HTR-8/SVneo (cell line): ENCODE data around the gene SHOC2.
"Not testable (repeated sequence)": the region's sequence is repeated elsewhere in the genome, so short reads cannot be mapped to it uniquely, and the experiment has no call there.

Source experiments
- DNase-seq: peaks from one replicate; pipeline ENCODE4 v3.0.0; 2011; ENCODE audit warnings: low spot score, mixed read lengths; ENCODE audit not compliant: insufficient read length
- FAIRE-seq: peaks from 2 replicates; lab custom pipeline; 2011; peaks lifted over from hg19 to GRCh38; lab: Jason Lieb, UNC

Gene SHOC2

DNA sequence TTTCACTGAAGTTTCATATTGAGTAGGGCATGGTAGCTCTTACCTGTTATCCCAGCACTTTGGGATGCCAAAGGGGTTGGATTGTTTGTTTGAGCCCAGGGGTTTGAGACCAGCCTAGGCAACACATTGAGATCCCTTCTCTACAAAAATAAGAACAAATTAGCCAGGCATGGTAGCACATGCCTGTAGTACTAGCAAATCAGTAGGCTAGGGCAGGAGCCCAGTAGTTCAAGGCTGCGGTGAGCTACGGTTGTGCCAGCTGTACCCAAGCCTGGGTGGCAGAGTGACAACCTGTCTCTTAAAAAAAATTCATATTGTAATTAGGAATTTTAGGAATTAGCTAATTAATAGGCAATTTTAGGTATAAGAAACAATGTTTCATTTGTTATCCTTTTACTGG, 18.4 kb upstream of the SHOC2 start:
- no peak for DNase-seq
- no peak for FAIRE-seq

DNA sequence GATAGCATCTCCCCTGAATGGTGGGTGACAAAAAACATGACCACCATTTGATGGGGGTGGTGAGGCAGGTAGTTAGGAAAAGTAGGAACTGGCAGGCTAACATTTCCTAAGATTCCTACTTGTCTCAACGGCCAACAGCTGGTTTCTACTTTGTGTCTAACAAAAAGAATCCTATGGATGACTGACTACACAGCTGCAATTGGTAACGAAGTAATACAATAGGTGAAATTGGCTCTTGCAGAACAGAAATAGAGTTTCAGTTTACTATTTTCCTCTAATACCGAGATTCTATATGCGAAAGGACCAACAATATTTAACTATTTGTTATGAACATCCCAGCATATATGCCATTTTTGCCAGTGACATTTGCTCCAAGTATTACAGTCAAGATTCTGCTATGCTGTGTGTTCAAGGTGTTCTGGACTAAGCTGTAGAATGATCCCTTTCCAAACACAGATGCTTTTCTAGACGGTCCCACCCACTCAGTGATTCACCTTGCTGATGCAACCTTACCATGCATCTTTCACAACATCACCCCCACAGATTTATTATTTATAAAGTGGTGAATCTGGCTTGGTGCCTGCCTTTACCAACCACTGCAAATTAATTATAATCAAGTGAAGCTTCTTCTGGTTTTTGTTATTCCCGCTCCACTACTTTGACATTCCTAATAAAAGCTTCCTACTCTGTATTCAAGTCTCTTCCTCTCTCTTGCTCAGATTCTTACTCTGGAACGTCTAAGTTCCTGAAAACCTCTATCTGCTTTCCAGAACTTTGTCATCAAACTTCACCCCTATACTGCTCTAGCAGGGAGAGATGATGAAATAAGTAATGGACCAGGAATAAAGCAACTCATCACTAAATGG, 17.2 kb upstream of the SHOC2 start:
- no peak for DNase-seq
- no peak for FAIRE-seq

DNA sequence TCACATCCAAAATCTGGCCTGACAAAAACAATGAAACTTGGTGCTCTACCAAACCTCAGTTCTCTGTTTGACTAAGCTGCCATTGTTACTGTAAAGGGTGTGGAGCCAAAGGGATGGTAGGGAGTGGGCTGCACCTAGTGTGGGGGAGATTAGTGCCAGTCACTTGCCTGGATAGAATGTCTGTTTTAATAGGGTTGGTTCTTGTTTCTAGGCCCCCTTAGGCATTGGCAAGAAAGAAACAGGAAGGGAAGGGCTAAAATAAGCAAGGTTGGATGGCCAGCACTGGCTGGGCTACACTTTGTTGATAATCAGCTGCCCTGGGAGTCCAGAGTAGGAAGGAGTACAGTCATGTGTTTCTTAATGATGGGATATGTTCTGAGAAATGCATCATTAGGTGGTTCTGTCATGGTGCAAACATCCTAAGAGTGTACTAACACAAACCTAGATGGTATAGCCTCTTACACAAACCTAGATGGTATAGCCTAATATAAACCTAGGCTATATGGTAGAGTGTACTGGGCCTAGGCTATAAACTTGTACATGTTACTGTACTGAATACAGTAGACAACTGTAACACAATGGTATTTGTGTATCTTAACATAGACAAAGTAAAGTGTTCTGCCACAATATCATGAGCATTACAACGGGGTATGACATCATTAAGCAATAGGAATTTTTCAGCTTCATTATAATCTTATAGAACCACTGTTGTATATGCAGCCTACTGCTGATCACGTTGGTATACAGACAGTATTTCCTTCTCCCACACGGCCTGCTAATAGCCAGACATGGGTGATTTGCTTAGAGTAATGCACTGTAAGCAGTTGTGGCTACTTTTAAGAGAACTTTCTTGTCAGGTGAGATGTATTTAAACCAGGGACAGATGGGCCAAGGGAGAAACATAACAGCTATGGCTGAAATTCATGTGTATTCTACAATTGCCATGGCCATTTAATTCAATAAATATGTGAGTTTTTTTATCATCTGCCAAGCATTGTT, 15.8 kb upstream of the SHOC2 start:
- DNase-seq (no peak), FAIRE-seq (no peak)

DNA sequence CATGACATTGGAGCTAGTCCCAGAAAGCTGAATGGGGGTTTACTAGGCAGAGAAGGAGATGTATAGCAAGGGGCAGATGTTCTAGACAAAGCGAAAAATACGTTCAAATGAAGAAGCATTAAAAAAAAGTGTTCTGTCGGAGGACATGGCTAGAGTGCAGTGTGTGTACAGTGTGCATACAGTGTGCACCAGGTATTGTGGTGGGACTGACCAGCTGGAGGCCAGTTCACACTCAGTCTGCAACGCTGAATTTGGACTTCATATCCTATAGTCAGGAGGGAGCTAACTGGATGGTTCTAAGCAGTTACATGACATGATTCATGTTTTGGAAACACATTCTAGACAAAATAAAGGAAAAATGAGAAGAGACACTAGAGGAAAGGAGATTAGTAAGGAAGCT, 9.3 kb upstream of the SHOC2 start:
- DNase-seq: no peak
- no peak for FAIRE-seq

DNA sequence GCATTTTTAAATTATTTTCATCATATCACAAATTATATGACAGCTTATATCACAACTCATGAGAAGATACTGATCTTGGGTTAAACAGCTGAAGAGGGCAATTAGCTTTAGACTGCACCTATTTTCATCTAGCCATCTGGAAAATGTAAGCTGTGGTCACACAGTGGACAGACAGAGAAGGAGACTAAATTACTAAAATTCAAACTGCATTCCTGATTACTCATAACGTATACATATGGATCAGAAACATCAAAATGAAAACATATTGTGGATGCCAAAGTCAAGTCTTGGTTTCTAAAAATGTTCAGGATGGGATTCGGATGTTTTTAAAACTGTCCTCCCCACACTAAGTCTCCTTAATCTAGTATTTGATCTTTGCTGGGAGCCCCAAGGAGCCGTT, 7.0 kb upstream of the SHOC2 start:
- DNase-seq: peak; percentile 22
- no peak for FAIRE-seq

DNA sequence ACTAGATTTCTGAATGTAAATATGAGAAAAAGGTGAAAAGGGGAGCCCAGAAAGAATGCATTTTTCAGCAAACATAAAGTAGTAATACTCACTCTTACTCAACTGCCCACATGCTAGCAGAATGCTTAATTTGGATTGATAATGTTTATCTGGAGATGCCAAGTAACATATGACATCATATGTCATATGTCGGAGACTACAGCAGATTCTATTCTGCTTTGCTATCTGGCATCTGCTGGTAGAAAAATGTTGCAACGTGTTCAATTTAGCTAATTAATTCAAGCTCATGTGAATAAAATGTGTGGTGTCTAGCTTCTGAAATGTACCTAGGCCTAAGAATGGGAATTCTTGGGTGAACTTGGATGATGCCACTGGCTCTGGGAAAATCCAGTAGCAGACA, 5.0 kb upstream of the SHOC2 start:
- FAIRE-seq (no peak), DNase-seq (no peak)

DNA sequence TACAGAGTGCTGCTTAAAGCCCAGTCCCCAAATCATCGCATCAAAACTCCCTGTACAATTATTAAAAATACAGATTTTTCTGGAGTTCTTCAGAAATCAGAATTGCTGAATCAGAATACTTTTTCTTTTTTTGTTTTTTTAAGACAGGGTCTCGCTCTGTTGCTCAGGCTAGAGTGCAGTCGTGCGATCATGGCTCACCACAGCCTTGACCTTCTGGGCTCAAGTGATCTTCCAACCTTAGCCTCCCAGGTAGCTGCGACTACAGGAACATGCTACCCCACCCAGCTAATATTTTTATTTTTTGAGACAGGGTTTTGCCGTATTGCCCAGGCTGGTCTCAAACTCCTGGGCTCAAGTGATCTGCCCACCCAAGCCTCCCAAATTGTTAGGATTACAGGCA, 4.4 kb upstream of the SHOC2 start:
- FAIRE-seq (no peak), DNase-seq (no peak)

DNA sequence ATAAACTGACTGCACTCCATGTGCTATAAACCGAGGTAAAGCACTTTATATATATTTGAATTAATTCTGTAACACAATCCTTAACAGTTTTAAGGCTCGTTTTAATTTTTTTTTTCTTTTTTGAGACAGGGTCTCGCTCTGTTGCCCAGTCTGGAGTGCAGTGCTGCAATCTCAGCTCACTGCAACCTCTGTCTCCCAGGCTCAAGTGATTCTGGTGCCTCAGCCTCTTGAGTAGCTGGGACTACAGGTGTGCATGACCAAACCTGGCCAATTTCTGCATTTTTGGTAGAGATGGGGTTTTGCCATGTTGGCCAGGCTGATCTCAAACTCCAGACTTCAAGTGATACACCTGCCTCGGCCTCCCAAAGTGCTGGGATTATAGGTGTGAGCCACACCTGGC, 3.8 kb upstream of the SHOC2 start:
- not testable (repeated sequence) for DNase-seq, FAIRE-seq

DNA sequence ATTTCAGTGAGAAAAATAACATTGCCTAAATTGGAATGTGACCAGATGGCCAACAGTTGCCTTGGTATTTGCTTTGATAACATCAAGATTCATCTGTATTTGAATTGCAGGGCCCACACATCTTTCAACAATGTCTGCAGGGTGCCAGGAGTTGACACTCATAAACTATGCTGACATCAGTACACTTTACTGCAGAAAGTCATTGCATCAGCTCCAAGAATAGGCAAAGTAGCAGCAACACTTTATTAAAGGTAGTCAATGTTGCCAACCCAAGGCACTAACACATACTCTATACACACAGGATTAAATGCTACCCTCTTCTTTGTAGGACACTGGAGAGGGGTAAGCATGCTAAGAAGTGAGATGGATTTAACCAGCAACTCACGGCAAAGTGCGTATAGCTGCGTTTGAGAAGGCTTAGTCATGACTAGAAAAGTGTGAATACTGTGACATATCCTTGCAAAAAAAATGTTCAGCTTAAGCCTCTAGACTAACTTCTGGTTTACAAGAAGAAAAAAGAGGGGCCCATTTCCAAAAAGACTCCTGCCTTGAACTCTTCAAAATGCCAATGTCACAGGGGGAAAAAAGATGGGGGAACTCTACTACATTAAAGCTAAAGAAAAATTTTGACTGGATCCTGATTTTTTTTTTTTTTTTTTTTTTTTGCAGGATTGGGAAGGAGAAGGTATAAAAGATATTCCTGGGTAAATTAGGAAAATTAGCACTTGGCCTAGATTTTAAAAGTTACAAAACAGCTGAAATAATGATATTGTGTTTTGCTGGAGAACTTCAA, 2.7 kb upstream of the SHOC2 start:
- no peak for FAIRE-seq

DNA sequence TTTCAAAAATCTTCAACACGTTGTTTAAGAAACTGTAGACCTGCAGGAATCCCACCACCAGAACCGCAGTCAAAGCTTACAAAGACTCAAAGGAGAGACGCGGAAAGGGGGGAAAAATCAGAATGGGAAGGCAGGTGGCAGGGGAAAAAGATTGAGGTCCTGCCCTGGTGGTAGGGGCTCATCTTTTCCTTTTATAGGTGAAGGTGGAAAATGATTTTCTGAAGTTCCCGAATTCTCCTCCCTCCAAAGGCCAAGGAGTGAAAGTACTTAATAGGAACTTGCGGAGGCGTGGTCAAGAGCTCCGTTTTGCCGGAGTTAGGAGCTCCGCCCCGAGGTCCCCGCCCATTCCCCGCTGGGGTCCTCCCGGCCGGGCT, 1.1 kb upstream of the SHOC2 start:
- DNase-seq: peak; percentile 71

More for the DNA sequence above, 2.7 kb upstream of the SHOC2 start:
- peak; percentile 20 for DNase-seq

DNA sequence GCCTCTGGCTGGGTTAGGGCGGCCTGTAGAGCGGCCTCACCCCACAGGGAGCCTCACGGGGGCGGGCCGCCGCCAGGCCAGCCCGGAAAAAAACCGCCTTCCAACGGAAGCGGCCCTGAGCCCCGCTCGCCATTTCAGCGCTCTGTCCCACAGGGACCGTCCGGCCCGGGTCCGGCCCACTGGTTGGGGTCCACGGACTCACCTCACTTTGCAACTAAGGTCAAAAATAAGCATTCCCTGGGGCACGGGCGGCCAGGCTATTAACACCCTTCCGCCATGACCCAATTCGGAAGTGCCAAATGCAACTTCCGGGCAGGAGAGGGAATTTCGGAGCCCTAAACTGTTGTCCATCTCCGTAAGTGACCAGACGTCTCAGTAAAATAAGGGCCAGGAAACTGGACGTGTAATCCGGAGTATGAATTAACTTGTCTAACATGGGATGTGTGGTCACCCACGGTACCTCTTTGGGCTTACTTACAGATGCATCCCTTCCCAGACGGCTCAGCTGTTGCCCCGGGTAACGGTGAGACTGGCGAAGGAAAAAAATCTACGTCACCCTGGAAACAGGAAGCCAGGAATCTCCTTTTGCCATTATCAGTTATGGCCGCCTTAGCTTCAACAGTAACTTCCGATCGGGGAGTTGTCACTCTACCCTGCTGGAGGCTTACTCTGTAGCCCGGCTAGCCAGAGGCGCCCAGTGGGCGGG, 608 bp upstream of the SHOC2 start, which contains the start of gene BBIP1:
TSS of gene BBIP1 (minus strand) at position 538 of the 706 bp plus-strand sequence. CDS start 1,023 bp downstream, outside the sequence.
- FAIRE-seq (no peak), DNase-seq (peak; percentile 75)

More for the DNA sequence above, 1.1 kb upstream of the SHOC2 start:
- FAIRE-seq: no peak

DNA sequence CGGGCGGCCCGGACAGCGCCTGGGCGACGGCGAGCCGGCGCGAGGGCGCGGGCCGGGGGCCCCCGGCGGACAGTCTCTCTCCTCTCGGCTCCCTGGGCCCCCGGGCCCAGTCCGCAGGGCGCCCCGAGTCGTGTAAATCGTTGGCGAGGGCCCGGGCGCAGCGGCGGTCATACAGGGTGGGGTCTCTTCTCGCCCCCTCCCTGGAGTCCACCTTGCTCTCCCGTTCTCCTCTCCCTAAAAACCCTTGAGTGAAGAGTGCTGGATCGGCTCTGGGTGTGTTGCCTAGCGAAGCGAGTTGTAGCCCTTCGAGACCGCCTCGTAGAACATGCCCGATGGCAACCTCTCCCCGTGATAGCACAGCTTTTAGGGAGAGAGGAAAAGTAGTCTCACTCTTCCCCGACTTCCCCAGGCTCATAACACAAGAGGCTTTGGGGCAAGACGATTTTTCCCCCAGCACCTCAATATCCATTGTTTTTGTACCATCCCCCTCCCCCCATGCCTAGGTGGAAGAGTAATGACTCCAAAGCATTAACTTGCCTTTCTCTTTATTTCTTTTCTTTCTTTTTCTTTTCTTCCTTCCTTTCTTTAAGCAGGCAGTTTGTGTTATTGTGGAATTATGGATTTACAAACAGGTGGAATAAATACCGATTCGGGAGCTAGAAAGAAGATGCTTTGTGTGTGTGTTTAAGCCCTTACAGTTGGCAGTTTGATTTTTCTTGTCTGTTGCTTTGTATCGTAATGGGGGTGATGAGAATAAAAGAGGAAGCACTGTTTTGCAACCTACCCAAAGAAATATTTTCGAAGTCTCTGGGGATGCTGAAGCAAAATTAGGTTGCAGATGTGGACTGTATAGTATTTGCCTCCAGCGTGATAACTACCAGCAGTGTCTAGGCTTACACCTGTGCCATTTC, 822 bp downstream of the SHOC2 start:
- FAIRE-seq (no peak), DNase-seq (no peak)

DNA sequence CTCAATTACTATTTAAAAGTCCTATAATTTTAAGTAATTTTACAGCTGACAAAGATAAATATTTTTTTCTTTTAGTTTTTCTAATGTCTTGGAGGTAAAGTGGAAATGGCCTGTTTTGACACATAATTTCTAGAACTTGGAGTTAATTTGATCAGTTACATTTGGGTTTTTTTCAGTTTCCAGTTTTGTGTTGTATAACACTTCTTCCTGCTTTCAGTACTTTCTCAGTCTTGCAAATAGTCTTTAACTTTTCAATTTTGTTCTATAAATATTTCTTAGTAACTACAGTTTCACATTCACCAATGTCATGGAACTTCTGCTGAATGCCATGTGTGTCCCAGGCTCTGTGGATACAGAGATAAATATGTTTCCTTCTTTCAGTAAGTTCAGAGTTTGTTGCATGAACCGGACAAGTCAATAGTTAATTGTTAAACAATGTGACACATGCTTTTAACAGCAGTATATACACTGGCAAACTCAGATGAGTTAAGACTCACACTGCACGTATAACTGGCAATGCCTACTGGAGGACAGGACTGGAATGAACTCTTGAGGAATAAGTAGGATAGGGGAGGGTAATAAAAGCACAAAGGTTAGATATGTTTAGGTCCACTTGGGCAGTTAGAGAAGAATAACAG, 4.6 kb downstream of the SHOC2 start:
- FAIRE-seq: no peak
- DNase-seq: no peak

DNA sequence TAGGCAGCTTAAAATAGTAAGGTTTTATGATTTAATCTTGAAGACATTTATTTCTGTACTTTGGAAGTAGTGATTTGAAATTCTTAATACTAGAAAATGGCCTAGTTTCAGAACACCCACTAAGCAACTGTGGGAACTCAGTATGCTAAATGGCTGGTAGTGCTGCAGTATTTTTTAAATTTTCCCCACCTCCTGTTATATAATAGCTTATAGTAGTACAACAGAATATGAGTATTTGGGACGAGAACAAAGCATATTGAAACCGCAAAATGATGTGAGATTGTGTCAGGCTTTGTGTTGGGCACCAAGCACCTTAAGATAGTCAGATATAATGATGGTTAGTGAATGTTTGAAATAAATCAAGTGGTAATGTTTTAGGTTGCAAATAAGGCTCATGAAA, 8.1 kb downstream of the SHOC2 start:
- DNase-seq (no peak), FAIRE-seq (no peak)

DNA sequence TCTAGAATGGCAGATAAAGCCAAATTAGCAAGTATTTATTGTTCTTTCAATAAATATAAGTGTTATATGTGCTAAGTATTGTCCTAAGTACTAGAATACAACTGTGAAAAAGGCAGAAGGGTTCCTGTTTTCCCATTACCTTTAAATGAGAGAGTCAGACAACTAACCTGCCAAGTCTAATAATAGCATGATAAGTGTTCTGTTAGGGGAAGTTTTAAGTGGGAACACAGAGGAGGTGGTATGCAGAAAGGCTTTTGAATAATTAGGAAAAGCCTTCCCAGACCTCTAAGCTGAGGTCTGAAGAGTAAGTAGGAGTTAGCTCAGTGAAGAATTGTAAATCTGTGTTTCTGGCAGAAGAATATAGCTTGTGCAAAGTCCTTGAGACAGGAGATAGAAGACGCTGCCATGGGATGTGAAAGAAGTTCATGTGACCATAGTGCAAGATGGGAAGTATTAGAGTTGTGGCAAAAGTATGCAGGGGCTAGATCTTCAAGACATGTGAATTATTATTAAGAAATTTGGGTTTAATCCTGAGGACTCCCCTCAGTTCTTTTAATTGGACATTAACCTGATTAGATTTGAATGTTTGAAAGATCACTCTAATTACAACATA, 12.5 kb downstream of the SHOC2 start:
- FAIRE-seq: no peak
- no peak for DNase-seq

DNA sequence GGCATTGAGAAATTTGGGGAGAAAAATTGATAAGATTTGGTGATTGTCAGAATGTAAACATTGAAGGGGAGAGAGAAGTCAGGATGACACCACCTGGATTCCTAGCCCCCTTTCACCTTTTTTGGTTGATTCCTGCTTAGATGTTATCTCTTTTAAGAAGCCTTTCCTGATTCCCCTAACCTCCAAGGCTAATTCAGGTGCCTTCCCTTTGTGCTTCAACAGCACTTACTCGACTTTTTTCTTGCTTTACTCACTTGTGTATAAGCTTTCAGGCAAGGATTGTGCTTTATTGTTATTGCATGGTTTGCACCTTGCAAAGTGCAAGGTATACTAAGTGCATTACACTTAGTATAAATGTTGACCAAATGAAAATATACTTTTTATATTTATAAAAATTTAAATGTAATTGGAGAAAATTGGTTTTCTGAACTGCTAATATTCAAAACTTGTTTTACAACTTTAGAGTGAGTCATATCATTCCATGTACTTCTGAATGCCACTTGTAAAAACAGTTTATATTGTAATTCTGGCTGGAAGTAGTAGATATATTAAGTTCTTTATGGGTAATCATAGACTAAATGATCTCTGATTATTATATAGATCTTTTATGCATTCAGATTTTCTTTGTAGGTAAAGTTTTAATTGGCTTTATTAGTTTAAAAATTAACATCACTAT, 13.2 kb downstream of the SHOC2 start:
- FAIRE-seq (no peak), DNase-seq (no peak)

DNA sequence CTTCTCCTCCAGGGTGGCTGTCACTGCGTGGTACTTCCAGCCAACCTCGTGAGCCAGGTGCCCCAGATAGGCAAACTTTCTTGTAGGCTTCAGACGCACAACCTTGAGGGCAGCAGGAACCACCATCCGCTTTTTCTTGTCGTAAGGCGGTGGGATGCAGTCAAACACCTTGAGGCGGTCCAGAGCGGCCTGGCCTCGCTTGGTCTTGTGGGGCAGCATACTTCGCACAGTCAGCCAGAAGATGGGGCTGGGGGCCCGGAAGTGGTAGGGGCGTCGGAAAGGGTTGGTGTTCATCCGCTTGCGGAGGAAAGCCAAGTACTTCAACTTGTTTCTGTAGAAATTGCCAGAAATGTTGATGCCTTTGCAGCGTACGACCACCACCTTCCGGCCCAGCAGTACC, 17.4 kb downstream of the SHOC2 start:
- FAIRE-seq (no peak), DNase-seq (no peak)
